Ovary (tissue), 9 donors: ENCODE results near the gene TSEN34. TPM values are rescaled to one million over a fixed set of nuclear protein-coding genes. Genes with fewer than 3 reads are reported as not detected.
A peak's percentile ranks its signal among the peaks of the same experiment; 100 is the strongest.
"Not testable (repeated sequence)": the region's sequence is repeated elsewhere in the genome, so short reads cannot be mapped to it uniquely, and the experiment has no call there.

ENCODE experiments used
- DNase-seq, 5 donors: peaks; one replicate each; pipeline ENCODE4 v3.0.0-alpha.2; 2019 to 2020
- H3K27ac ChIP-seq, 2 donors: fragments of 200-600 bp; one replicate each; pipeline versions ENCODE4 v1.5.1 to v1.8.0; 2019 to 2022
- H3K27me3 ChIP-seq: fragments of 200-600 bp; one replicate; pipeline ENCODE4 v1.8.0; 2022
- H3K36me3 ChIP-seq: fragments of 200-600 bp; sonication (generic); one replicate; pipeline ENCODE4 v1.5.1; 2019
- H3K4me1 ChIP-seq: one replicate; pipeline ENCODE4 v1.8.1; 2013; ENCODE audit warnings: mild to moderate bottlenecking, moderate library complexity; ENCODE audit not compliant: insufficient read depth
- H3K4me3 ChIP-seq: fragments of 200-600 bp; sonication (generic); one replicate; pipeline ENCODE4 v1.5.1; 2017
- H3K9me3 ChIP-seq, 2 donors: fragments of 200-600 bp in 1 of 2; sonication (generic) in 1 of 2; one replicate each; pipeline versions ENCODE4 v1.5.1 to v1.8.1; 2013 to 2019; ENCODE audit warnings: mild to moderate bottlenecking in 1 of 2, moderate library complexity in 1 of 2
- EP300 ChIP-seq: sonication (generic); formaldehyde crosslinking; IDR thresholded peaks from one replicate; pipeline ENCODE4 v1.6.1; 2017; ENCODE audit warnings: antibody characterized with exemption
- POLR2A ChIP-seq: fragments of 450-650 bp; IDR thresholded peaks from one replicate; pipeline ENCODE4 v1.6.1; 2017; ENCODE audit warnings: antibody characterized with exemption, mild to moderate bottlenecking, moderate library complexity
- WGBS, 3 donors: extraction: QIAGEN DNeasy Blood & Tissue Kit in 1 of 3; methylation state at CpG; one replicate each; pipeline versions ENCODE4 v1.1.5 to v1.1.7; 2013 to 2017; 5-methylcytosine and 5-hydroxymethylcytosine counted together
- intact Hi-C, 4 donors: fragments of 100-400 bp; cut with DNase I; formaldehyde crosslinking; loops; one replicate each; pipeline versions ENCODE4 v1.11.0 to v1.15.1; 2022 to 2023
- polyA plus RNA-seq, 2 donors: library from polyadenylated mRNA; stranded (reverse); fragments of 200-250 nt in 1 of 2; fragments of 350-450 nt in 1 of 2; fragmentation: Illumina TruSeq in 1 of 2; extraction: RNeasy Lipid Tissue Mini Kit (QIAGEN cat#74804) in 1 of 2; gene quantifications; one replicate each; pipeline ENCODE4 v1.2.3, GENCODE V29; 2013 to 2014
- total RNA-seq, 7 donors: library from RNA; depleted of rRNA in 2 of 7; stranded (reverse); fragments of >200 nt in 2 of 7; fragmentation: NEBNext Ultra II Directional in 3 of 7; extraction: Animal tissue kit (Norgen Biotek cat#: 25700) in 3 of 7; gene quantifications; one replicate each; pipeline versions ENCODE4 v1.1.0 to v1.2.4, GENCODE V29; 2016 to 2023
- TF ChIP-seq, protein P1 (sequence below), 3 donors: fragments of 450-650 bp in 2 of 3; fragments of 200-600 bp in 1 of 3; IDR thresholded peaks; one replicate each; pipeline versions ENCODE4 v1.5.1 to v1.8.0; 2016 to 2022; ENCODE audit warnings: antibody characterized with exemption in 3 of 3, mild to moderate bottlenecking in 1 of 3
- donor health status: DM: no; HTN: no; CAD: no; lungs with moderate emphysema.
- donor health status: DM: no; HTN: no; CAD: no.
- donor health status: Bipolar disorder and iron deficiency.
- donor health status: DM: yes; HTN: yes; CAD: no.
- donor health status: DM: no; HTN: no; CAD: no.
- donor health status: DM: yes; HTN: yes; CAD: no.

The TSEN34 gene
- total and polyA plus RNA-seq, 9 donors, result 12.5 to 98.8 (median 56.2) TPM

DNA sequence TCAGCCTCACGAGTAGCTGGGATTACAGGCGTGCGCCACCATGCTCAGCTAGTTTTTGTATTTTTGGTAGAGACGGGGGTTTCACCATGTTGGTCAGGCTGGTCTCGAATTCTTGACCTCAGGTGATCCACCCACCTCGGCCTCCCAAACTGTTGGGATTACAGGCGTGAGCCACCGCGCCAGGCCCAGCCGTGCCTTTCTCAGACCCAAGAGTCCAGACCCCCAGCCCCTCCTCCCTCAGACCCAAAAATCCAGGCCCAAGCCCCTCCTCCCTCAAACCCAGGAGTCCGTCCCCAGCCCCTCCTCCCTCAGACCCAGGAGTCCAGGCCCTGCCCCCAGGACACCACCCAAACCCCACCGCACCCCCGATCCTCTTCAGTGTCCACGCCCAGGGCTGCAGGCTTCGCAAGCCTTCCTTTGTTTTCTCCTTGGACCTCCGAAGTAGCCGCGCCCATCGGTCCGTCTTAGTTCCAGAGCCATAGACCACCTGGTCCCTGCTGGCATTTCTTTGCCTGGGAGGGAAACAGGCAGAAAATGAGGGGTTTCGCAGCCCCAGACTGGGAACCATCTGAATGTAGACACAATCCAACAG is 21.9 kb upstream of the TSEN34 start:
- WGBS, 3 donors, result 79 to 87% (median 86%) methylated on average over 21 of the region's 21 CpGs
- no peaks in the 10 kb centered on the region for H3K36me3 ChIP-seq
- intact Hi-C loops, result loop anchor here in 1 of 4 donors (5.0 kb wide), 1 partner anchor 63 kb away; no protein-coding TSS in a partner anchor
- no peaks in the 10 kb centered on the region for H3K4me1 ChIP-seq
- H3K9me3 ChIP-seq, result no peaks in the 10 kb centered on the region
- no peaks in the 10 kb centered on the region for H3K27me3 ChIP-seq
- DNase-seq, result peak in 1 of 5 donors; percentile 24
- H3K27ac ChIP-seq, result no peak overlapping the region
- no peak for TF ChIP-seq EP300
- TF ChIP-seq POLR2A, result no peak
- TF ChIP-seq, protein P1, sequence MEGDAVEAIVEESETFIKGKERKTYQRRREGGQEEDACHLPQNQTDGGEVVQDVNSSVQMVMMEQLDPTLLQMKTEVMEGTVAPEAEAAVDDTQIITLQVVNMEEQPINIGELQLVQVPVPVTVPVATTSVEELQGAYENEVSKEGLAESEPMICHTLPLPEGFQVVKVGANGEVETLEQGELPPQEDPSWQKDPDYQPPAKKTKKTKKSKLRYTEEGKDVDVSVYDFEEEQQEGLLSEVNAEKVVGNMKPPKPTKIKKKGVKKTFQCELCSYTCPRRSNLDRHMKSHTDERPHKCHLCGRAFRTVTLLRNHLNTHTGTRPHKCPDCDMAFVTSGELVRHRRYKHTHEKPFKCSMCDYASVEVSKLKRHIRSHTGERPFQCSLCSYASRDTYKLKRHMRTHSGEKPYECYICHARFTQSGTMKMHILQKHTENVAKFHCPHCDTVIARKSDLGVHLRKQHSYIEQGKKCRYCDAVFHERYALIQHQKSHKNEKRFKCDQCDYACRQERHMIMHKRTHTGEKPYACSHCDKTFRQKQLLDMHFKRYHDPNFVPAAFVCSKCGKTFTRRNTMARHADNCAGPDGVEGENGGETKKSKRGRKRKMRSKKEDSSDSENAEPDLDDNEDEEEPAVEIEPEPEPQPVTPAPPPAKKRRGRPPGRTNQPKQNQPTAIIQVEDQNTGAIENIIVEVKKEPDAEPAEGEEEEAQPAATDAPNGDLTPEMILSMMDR (IDR thresholded peaks at IDR 0.05), result no peak
- no peak overlapping the region for H3K4me3 ChIP-seq

DNA sequence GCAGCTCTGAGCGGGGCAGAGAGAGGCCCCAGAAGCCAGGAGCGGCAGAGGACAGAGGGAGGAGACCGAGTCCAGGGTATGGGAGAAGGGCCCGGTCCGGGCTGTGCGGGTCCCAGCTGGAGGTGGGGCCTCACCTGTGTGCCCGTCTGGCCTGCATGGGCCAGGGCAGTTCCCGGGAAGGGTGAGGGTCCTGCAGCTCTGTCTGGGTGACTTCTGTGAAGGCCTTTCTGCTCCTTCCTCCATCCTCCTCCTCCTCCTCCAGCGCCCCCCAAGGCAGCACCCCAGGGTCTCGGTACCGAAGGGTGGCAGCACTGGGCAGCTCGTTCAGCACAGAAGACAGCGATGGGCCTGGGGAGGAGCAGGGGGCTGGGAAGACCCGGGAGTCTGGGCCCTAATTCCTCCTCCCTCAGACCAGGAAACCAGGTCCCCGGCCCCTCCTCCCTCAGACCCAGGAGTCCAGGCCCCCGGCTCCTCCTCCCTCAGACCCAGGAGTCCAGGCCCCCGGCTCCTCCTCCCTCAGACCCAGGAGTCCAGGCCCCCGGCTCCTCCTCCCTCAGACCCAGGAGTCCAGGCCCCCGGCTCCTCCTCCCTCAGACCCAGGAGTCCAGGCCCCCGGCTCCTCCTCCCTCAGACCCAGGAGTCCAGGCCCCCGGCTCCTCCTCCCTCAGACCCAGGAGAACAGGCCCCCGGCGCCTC is 19.2 kb upstream of the TSEN34 start:
- 53 to 60% (median 60%) methylated on average over 16 to 19 of the region's 23 CpGs for WGBS, 3 donors
- not testable (repeated sequence) for DNase-seq, H3K4me3 ChIP-seq, H3K4me1 ChIP-seq, H3K27me3 ChIP-seq, H3K9me3 ChIP-seq, H3K36me3 ChIP-seq, H3K27ac ChIP-seq
- intact Hi-C loops, result loop anchor here in 2 of 4 donors (5.0 to 10.0 kb wide), 2 partner anchors 60 to 63 kb away; no protein-coding TSS in a partner anchor

DNA sequence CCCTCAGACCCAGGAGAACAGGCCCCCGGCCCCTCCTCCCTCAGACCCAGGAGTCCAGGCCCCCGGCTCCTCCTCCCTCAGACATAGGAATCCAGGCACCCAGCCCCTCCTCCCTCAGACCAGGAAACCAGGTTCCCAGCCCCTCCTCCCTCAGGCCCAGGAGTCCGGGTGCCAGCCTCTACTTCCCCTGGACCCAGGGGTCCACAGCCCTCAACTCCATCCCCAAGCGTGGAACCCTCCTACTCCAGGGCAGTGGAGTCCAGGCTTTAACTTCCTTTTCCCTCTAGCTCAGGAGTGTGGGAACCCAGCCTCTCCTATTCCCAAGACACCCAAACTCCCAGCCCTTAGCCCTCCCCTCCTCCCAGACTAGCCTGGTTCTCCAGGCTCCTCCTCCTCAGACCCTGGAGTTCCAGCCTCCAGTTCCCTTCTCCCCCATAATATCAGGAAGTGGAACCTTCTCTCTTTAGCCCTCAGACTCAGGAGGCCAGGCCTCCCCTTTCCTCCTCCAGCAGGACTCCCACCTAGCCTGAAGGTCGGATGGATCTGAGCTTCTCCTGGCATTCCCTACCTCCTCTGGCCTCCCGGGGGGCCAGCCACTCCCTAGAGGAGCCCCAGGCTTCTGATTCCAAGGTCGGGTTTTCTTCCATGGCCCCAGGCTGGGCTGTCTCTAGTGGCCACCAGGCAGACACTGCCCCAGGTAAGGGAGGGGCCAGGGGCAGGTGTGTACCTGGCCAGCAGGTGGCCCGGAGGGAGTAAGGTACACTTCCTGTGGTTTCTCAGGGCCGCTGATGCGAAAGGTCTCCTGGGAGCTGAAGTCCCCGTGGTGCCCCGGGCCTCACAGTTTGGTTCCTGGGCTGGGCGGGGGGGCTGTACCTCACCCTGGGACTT is 18.4 kb upstream of the TSEN34 start, which contains the start of gene TMC4:
TSS of gene TMC4 (minus strand) at position 690 of the 888 bp plus-strand sequence. CDS start at position 647, 43 bp downstream.
- no peak for DNase-seq
- WGBS, 3 donors, result 6 to 14% (median 9%) methylated on average over 11 to 13 of the region's 13 CpGs
- Histone ChIP-seq H3K9me3 (no peaks in the 10 kb centered on the region), H3K27me3 (no peaks in the 10 kb centered on the region), H3K36me3 (no peaks in the 10 kb centered on the region), H3K4me3 (no peak within 1 kb of the TSS), H3K27ac (no peak within 1 kb of the TSS), H3K4me1 (no peaks in the 10 kb centered on the region)
- intact Hi-C loops, result loop anchor here in 2 of 4 donors (5.0 to 10.0 kb wide), 2 partner anchors 60 to 62 kb away; no protein-coding TSS in a partner anchor
- TF ChIP-seq, protein P1 (IDR thresholded peaks at IDR 0.05), result no peak
- TF ChIP-seq EP300 (no peak), POLR2A (no peak)

DNA sequence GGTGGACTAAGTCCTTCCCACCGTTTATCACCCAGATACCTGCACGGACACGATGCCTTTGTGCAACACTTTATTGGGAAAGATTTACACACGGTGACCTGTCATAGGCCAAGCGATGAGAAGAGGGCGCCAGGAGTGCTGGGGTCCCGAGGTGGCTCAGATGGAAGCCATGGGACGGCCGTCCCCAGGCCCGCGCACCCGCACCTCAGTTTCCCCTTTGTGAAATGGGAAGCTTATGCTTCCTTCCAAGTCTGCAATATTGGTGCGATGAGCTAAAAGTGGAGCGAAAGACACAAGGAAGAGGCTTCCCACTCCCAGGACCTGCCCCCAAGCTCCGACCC is 17.8 kb upstream of the TSEN34 start:
- intact Hi-C loops, result loop anchor here in 2 of 4 donors (5.0 to 10.0 kb wide), 2 partner anchors 59 to 61 kb away; no protein-coding TSS in a partner anchor
- Histone ChIP-seq H3K4me1 (no peaks in the 10 kb centered on the region), H3K9me3 (no peaks in the 10 kb centered on the region), H3K36me3 (no peaks in the 10 kb centered on the region), H3K4me3 (no peak overlapping the region), H3K27ac (no peak overlapping the region), H3K27me3 (no peaks in the 10 kb centered on the region)
- no peak for TF ChIP-seq POLR2A
- no peak for TF ChIP-seq EP300
- TF ChIP-seq, protein P1 (IDR thresholded peaks at IDR 0.05), result no peak
- DNase-seq, result no peak
- WGBS, 3 donors, result 40 to 51% (median 44%) methylated on average over 15 of the region's 15 CpGs
